GM10847 (cell line): ENCODE data around the gene TRIM65.

Experiments used
- POLR2A ChIP-seq: IDR thresholded peaks from 2 replicates; pipeline ENCODE4 v1.6.1; 2011; ENCODE audit not compliant: insufficient read length; ENCODE audit errors: extremely low read depth

Gene TRIM65

DNA sequence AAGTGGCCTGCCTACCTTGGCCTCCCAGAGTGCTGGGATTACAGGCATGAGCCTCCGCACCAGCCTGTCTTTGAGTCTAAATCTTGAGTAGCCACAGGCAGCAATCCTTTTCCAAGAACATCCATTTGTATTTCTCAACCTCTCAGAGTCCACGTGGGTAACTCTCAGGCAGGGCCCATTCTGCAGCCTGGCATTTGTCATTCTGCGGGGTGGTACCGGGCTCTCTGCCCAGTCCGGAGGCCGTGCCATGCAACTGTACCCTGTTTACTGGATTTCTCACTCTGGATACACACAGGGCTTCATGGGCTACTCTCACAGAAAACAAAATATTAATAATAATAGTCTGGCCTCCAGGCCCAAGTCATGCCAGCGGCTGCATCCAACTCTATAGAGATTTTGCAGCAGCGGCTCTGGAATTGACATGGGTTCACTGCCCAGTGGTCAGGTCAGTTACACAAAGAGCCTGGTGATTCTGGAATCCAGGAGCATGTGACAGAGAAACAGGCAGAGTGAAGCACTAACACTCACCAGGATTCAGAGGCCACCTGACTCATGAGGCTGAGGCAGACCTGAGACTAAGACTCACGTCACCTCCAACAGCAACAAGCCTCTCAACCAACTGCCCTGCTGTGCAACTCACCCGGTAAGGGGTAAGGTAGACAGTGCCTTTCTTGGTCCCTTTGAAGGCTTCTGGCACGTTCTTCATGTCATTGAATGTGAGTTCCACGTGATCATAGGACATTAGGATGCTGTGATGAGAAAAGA is 45.6 kb downstream of the TRIM65 start:
- no peak for TF ChIP-seq POLR2A

DNA sequence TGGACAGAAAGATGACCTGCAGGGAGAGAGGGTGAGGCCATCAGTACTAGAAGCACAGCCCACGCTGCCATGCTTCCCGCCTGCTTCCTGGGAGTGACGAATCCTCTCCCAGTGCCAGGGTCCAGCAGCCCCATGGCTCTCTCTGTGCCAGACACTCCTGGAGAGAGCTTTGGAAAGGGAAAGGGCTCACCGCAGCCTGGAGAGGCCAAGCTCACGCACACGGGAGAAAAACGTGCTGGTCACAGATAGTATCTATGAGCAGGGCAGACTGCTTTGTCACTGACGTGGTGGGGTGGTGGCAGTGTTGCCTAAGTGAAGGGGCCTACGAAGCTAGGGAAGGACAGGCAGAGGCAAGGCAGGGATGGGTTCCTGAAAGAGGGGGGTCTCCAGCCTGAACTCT is 47.0 kb downstream of the TRIM65 start:
- no peak for TF ChIP-seq POLR2A

DNA sequence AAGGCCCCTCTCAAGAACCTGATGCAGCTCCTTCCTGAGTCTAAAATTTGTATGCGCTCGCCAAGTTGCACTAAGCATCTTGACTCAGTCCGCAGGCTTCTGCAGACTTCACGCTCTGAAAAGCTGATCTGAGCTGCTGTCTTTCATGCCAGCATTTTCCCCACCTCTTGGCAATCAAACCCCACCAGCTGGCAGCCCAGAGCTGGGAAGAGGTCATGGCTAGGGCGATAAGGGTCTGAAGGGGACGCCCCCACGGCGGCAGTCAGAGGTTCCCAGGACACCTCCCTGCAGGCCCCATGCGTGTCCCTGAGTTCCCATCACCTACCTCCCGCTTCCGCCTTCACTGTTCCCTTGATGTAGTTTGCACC is 47.5 kb downstream of the TRIM65 start:
- TF ChIP-seq POLR2A = no peak

DNA sequence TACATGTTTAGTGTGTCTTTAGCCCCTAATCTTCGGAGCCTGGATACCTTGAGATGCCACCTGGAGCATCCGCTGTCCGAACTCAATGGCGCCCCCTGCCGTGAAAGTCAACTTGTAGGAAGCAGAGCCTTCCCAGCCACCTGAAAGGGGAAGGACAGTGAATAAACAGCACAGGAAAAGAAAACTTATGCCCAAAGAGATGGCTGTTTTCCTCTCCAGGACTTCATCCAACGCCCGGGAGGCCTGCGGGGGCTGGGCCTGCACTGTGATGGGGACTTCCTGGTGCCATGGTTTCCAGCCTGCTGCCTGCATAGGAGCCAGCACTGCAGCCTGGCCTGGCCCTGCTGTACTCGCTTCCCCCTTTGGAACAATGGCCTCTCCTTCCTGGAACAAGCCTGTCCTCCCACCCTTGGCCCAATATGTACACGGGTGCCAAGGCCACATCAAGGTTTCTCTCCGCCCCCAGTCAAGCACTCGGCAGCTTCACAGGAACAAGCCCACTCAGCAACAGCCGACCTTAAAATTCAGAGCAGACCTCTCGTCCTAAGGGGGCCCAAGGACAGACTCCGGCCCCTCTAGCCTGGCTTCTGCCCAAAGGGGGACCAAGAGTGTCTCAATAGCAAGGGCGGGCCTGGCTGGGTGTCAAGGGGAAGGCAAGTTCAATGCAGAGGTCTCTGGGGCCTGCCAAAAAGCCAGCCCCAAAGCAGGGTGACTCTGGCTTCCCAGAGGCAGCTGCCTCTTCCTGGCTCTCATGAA is 48.0 kb downstream of the TRIM65 start:
- no peak for TF ChIP-seq POLR2A

DNA sequence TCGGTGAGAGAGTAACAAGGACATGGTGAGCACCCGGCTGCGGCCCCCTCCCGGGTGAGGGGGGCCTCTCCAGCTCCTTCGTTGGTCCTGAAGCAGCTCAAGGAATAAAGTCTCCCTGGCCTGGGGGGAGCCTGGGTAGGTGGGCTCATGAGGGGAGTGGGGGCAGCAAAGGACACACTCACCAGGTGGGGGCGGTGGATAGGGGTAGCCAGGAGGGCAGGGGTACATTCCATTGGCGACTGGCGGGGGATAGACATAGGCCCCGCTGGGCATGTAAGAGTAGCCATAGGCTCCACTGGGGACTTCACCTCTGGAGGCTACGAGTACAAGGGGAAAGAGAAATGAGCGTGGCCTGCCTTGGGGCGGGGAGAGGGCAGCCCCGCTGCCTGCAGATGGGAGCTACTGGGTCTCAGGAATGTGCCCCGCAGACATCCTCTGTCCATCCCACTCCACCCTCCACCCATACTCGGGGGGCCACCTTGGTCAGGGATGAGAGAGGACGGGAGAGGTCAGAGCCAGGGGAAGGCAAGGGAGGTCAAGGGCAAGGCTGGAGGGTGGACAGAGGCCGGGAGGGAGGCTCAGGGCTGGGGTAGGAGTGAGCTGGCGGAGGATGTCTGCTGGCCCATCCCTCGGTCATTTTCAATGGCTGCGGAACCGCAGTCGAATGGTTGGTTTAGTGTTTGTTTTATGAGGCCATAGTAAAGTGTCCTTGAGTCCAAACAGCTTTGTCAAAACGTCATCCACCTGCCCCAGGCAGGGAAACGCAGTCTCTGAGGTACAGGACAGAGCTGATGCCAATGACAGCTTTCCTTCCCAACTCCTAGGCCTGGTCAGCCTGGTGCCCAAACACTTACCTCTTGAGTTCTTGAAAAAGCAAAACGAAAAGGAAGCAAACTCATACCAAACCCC is 48.9 kb downstream of the TRIM65 start:
- TF ChIP-seq POLR2A = no peak

DNA sequence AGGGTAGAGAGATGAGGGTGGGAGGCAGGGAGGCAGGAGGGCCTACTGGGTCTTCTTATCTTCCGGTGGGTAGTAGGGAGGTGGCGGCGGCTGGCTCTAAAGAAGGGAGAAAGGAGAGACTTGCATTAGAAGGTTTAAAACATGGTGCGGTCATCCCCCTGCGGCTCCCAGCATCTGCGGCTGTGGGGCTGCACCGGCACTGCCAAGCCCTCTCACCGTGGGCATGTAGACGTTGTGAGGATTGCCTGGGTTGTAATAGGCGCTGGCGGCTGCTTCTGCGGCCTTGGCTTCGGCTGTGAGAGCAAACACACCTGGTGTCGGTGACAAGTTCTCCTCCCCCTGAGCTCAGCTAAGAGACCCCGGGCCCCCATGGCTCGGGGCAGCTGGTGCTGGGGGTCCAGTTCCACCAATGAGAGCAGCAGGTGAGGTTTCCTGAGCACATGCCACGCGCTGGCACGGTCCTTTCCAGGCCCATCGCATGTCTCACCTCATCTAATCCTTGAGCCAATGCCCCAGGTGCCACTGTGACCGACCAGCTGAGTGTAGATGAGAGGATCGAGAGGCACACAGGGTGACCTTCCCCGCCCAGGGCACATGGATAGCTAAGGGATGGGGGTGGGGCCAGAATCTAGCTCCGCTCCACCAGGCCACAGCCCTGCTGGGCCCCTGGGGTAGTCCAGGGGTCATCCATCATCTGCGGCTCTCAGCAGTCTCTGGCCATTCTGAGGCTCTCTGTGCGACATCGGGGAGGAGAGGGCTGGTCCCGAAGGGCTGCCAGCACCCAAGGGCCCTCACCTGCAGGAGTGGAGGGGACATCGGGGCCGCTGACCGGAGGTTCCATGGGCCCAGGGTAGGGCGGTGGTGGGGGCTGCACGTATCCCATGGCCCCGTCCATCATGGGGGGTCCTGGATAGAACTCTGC is 49.8 kb downstream of the TRIM65 start:
- no peak for TF ChIP-seq POLR2A

DNA sequence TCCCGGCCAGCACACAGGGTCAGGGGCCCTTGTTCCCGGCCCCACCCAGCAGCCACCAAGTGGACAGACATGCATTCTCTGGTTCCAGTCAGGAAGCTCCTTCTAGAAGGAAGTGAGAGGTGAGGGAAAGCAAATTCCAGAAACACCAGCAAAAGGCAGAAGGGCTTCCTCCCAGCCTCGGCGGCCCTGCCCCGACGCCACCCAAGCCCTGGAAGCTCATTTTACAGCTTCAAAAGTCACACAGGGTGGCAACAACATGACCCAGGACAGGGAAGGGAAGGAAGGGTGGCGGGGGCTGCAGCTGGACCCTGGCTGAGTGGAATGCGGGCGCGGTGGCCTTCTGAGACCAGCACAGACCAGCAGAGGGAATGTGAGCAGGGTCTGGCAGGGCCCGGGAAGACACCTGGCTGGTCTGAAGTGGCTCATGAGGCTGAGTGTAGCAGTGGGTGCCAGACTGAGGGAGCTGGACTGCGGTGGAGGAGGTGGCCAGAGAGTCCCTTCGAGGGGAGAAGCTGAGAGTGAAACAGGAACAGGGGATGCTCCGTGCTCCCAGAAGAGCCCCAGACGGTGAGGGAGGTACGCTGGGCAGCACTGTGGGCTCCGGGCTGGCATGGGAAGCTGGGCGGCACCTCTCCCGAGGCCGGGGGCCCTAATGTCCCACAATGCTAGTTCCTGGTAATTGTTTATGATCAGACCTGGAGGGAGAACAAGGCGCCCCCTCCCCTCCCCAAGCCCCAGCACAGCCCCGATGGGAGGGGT is 50.6 kb downstream of the TRIM65 start:
- no peak for TF ChIP-seq POLR2A

DNA sequence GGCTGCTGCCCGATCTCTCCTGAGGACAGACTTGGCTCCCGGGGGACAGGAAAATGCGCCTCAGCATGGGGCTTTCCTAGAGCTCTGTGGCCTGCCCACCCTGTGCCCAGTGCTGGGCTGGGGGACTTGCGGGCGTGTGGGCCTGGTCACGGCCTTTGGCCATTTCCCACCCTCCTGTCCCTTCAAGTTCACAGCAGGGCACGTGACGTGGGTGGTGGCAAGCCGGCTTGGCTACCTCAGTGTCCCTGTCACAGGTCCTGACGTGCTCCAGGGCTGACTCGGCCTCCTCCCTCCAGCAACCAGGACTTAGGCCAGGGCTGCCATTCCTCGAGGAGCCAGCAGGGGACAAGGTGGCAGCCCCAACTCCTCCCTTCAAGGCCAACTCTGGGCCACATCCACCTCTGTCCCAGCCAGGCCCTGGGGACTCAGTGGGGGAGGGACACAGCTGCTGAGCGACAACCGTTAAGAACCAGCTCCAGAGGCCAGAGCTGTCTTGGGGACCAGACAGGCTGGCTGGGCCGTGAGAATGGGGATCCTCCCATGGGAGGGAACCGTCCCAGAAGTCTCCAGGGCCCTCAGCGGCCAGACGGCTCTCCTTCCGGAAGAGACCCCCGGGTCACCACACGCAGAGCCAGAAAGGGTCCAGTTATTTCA is 51.6 kb downstream of the TRIM65 start:
- no peak for TF ChIP-seq POLR2A

DNA sequence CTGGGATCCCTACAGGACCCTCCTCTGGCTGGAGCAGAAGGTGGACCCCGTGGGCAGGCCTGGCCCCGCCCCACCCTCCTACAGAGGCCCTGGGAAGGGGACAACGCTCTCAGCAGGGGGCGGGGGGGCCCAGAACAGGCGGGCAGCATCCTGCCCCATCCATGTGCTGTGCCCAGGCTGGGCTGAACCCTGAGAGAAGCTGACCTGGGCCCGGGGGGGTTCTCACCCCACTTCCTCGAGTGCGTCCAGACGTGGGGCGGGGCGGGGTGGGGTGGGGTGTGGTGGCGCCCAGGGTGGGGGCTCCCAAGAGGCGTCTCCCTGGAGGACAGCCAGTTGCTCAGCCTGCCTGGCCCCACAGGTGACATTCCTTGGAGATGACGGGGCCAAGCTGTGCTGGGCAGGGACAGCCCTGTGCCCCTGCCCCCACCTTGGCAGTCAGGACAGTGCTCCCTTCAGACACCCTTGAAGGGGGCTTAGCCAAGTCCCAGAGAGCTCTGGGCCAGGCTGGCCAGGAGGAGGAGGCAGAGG is 52.2 kb downstream of the TRIM65 start:
- no peak for TF ChIP-seq POLR2A

DNA sequence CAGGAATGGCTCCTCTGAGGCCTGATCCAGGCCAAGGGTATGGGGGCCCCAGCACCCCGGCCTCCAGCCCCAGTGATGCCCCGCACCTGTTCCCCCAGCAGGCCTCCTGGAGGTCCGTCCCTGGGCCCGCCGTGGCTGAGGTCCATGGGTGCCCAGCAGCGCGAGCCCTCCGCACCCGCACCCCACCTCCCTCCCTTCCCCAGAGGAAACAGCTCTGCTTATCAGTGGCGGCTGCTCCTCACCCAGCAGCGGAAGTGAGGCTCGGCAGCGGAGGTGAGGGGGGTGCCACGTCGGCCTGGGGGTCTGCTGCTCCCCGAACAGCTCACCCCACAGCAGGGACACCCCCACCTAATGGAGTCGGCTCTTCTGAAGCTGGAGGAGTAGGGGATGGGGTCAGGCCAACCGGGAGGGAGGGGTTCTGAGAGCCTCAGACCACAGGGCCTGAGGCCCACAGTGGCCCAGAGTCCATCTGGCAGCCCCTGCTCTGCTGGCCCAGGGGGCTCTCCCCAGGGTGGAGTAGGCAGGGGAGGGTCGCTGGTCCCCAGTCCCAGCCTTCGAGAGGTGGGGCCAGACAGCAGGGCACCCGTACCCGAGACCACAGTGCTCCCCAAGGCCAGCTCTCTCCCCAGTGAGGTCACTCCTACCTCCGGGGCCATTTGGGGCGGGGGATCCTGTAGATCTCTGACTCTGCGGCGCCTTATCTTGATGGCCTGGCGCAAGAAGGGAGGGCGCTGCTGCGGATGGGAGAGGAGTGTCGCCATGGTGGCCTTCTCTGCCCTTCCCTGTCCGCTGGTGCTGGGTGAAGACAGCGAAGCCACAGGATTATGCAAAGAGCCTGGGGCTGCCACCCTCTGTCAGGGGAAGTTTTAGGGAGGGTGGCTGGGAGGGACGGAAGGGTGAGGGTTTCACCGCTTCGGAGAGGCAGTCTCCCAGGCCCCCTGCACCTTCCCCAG is 52.9 kb downstream of the TRIM65 start, which contains the start of gene UNC13D:
UNC13D (minus strand) TSS at position 828 of the 953 bp plus-strand sequence; CDS start at position 761, 67 bp downstream.
- peak; percentile 36 for TF ChIP-seq POLR2A

DNA sequence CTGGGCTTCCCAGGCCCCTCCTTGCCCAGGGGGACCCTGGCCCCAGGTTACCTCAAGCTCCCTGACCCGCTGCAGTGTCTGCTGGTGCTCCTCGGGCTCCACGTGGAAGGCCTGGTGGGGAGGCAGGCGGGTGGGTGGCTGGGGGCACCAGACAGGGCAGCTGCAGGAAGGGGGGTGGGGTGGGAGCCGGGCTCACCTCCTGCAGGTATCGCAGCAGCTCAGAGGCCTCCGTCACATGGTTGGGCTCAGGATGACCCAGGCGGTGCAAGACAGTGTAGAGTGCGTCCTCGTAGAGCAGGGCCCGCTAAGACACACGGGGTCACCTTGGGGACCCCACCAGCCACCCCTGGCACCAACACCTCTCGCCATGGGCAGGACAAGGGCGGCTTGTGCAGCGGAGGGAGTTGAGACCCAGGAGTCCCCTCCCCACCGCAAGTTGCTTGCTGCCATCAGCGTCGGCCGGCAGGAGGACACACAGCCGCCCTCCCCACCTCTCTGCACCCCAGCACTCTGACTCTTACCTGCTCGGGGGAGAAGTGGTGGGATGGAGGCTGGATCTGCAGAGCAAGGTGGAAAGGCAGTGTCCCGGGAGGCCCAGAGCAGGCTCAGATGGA is 53.7 kb downstream of the TRIM65 start:
- TF ChIP-seq POLR2A = no peak
